GM12891 (cell line): Measurements from ENCODE around the gene PPP2R1B.

Experiments used
- POLR2A ChIP-seq: IDR thresholded peaks from 2 replicates; pipeline ENCODE4 v1.6.1; 2011; ENCODE audit warnings: low read depth, low read length, control low read depth
- POLR2AphosphoS5 ChIP-seq: IDR thresholded peaks from 2 replicates; pipeline ENCODE4 v1.6.1; 2011; ENCODE audit warnings: low read depth, low read length, control low read depth
- SPI1 ChIP-seq: IDR thresholded peaks from 2 replicates; pipeline ENCODE4 v1.6.1; 2011; ENCODE audit warnings: low read depth, low read length, control low read depth
- TAF1 ChIP-seq: IDR thresholded peaks from 2 replicates; pipeline ENCODE4 v1.6.1; 2011; ENCODE audit warnings: low read depth, low read length, control low read depth

DNA sequence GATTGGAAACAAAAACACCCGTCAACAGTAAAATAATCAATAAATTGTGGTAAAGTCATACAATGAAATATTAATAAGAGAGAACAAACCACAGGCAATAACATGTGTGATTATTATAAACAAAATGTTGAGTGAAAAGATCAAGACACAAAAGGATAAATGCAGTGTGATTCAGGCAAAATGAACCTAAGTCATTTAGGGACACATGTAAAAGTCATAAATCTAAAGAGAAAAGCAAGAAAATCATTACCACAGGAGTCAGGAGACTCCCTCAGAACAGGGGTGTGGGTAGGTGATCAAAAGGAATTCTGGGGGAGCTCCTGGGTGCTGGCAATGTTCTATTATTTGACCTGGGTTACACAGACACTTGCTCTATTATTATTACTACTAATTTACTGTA lies 47.9 kb upstream of the PPP2R1B start:
- TF ChIP-seq POLR2AphosphoS5 (no peak), TAF1 (no peak), POLR2A (no peak), SPI1 (no peak)
